ENCODE measurements around the gene TTC39B.

DNA sequence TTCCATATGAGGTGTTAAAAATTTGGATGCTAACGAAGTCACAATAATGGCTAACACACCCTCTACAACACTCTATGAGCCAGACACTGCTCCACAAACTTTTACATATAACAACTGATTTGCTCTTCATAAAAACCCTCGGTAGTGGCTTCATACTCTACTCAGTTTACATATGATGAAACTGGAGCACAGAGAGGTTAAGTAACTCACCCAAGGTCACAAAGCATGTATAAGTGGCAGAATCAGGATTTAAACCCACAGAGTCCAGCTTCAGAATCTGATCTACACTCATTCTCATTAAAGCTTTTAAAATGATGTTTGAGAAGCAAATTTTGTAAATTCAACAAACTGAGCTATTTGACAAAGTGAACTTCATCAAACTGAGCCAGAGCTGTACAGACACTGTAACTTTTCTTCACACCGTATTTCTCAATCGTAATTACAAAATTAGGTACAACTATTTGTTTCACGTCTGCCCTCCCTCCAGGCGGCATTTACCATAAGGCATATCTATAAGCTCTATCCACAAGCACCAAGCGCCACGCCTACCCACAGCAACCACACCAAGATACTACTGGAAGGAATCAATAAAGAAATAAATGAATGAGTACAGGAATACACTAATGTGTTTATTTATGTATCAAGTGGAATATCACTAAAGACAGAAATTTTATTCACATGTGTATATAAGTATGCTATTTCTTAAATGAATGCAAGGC lies 24.3 kb downstream of the TTC39B start:
- TF ChIP-seq POLR2A (IDR thresholded peaks at IDR 0.05), result no peak
- TF ChIP-seq POLR2AphosphoS5 (IDR thresholded peaks at IDR 0.05), result no peak
- TF ChIP-seq EP300 (IDR thresholded peaks at IDR 0.05), result no peak
- TF ChIP-seq, protein P1, sequence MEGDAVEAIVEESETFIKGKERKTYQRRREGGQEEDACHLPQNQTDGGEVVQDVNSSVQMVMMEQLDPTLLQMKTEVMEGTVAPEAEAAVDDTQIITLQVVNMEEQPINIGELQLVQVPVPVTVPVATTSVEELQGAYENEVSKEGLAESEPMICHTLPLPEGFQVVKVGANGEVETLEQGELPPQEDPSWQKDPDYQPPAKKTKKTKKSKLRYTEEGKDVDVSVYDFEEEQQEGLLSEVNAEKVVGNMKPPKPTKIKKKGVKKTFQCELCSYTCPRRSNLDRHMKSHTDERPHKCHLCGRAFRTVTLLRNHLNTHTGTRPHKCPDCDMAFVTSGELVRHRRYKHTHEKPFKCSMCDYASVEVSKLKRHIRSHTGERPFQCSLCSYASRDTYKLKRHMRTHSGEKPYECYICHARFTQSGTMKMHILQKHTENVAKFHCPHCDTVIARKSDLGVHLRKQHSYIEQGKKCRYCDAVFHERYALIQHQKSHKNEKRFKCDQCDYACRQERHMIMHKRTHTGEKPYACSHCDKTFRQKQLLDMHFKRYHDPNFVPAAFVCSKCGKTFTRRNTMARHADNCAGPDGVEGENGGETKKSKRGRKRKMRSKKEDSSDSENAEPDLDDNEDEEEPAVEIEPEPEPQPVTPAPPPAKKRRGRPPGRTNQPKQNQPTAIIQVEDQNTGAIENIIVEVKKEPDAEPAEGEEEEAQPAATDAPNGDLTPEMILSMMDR (IDR thresholded peaks at IDR 0.05), result no peak
